K562 (cell line): ENCODE results near the gene SET. TPM values are rescaled to one million over a fixed set of nuclear protein-coding genes. Genes with fewer than 3 reads are reported as not detected.

Experiments used
- CHD4 ChIP-seq: fragments of 200-600 bp; sonication (generic); IDR thresholded peaks from 3 replicates; pipeline ENCODE4 v1.6.1; 2012; ENCODE audit warnings: low read depth, mild to moderate bottlenecking, mixed read lengths, low read length, inconsistent platforms; ENCODE audit not compliant: insufficient read depth, insufficient replicate concordance, poor library complexity, severe bottlenecking
- E2F3 ChIP-seq: fragments of 250-450 bp; sonication (Bioruptor Pico); IDR thresholded peaks from 2 replicates; pipeline ENCODE4 v1.4.0; 2020; ENCODE audit warnings: mild to moderate bottlenecking
- GABPB2 ChIP-seq: fragments of 250-450 bp; sonication (Bioruptor Pico); conservative IDR thresholded peaks from 2 replicates; pipeline ENCODE4 v1.5.1; 2021; ENCODE audit warnings: mild to moderate bottlenecking
- KAT2B ChIP-seq: IDR thresholded peaks from one replicate; pipeline ENCODE4 v1.6.1; 2012; ENCODE audit warnings: low read depth, mild to moderate bottlenecking, control low read depth, inconsistent platforms, low read length, moderate library complexity
- NFATC3 ChIP-seq: fragments of 450-650 bp; IDR thresholded peaks from 2 replicates; pipeline ENCODE4 v1.6.1; 2017; ENCODE audit warnings: mild to moderate bottlenecking
- NRF1 ChIP-seq, 2 experiments: fragments of 450-650 bp; IDR thresholded peaks in 1 of 2; conservative IDR thresholded peaks in 1 of 2; 2 replicates each; pipeline ENCODE4 v1.6.1; 2014; ENCODE audit warnings: mild to moderate bottlenecking in 2 of 2
- SMARCA5 ChIP-seq: fragments of 450-650 bp; IDR thresholded peaks from 2 replicates; pipeline ENCODE4 v1.6.1; 2016
- SUPT5H ChIP-seq: fragments of 450-650 bp; IDR thresholded peaks from 2 replicates; pipeline ENCODE4 v1.6.1; 2016
- TOE1 ChIP-seq, 2 experiments: fragments of 450-650 bp in 1 of 2; sonication (generic) in 1 of 2; formaldehyde crosslinking in 1 of 2; IDR thresholded peaks; 2 replicates each; pipeline versions ENCODE4 v1.7.1 to v1.8.0; 2016 to 2022; ENCODE audit warnings: borderline replicate concordance in 2 of 2, mild to moderate bottlenecking in 2 of 2, antibody characterized with exemption in 1 of 2, inconsistent platforms in 1 of 2, low read depth in 1 of 2, missing genetic modification reagents in 1 of 2, moderate library complexity in 1 of 2
- ZNF184 ChIP-seq: sonication (generic); formaldehyde crosslinking; IDR thresholded peaks from 2 replicates; pipeline ENCODE4 v1.5.0; 2020; ENCODE audit warnings: missing genetic modification reagents
- ZNF274 ChIP-seq: IDR thresholded peaks from 2 replicates; pipeline ENCODE4 v1.6.1; 2011; ENCODE audit warnings: low read depth, mild to moderate bottlenecking, low read length, moderate library complexity, borderline replicate concordance
- ZNF407 ChIP-seq: fragments of 450-650 bp; IDR thresholded peaks from 2 replicates; pipeline ENCODE4 v1.6.1; 2016; ENCODE audit warnings: low read depth
- ZNF717 ChIP-seq: fragments of 250-450 bp; sonication (Bioruptor Pico); IDR thresholded peaks from 2 replicates; pipeline ENCODE4 v1.5.0; 2021
- polyA plus RNA-seq, 8 experiments: library from polyadenylated mRNA; depleted of rRNA in 4 of 8; stranded (reverse) in 5 of 8; unstranded in 3 of 8; fragments of >200 nt; fragmentation: Nextera tagmentation in 2 of 8; fragmentation: Illumina TruSeq in 1 of 8; extraction: Ambion mirVana in 2 of 8; extraction: Trizol in 1 of 8; gene quantifications; 2 replicates each; pipeline versions ENCODE4 v1.2.1 to v1.2.3, GENCODE V29; 2011 to 2014; ENCODE audit warnings: inconsistent platforms in 1 of 8, missing spikeins in 1 of 8
- total RNA-seq, 7 experiments: library from RNA; depleted of rRNA in 6 of 7; stranded (reverse); fragments of >200 nt in 6 of 7; fragmentation: Illumina TruSeq in 2 of 7; extraction: Trizol in 2 of 7; gene quantifications; 2 replicates each; pipeline versions ENCODE4 v1.2.1 to v1.2.3, GENCODE V29; 2011 to 2021; ENCODE audit warnings: low replicate concordance in 1 of 7
- TF ChIP-seq, protein P1 (sequence below): conservative IDR thresholded peaks from 2 replicates; pipeline ENCODE4 v1.6.1; 2011; ENCODE audit warnings: low read depth, mild to moderate bottlenecking, low read length; ENCODE audit not compliant: control insufficient read depth
- TF ChIP-seq, protein P2 (sequence below): fragments of 250-450 bp; sonication (Bioruptor Pico); IDR thresholded peaks from 2 replicates; pipeline ENCODE4 v1.5.0; 2020; ENCODE audit warnings: mild to moderate bottlenecking

SET gene
- total and polyA plus RNA-seq, 9 of the 15 experiments (the other 6 are each of a cell fraction or from before 2014, with no cell fraction given), result 404 to 1,447 (median 907) TPM

- no peak for TF ChIP-seq ZNF407
- TF ChIP-seq GABPB2 (CRISPR knock-in tag), result no peak
- TF ChIP-seq ZNF274, result no peak
- TF ChIP-seq NRF1 (conservative IDR thresholded peaks at IDR 0.05 in 1 of 2, IDR thresholded peaks at IDR 0.05 in 1 of 2), result peak in 1 of 2 experiments; percentile 88; a peak in 3 of 4 replicates
- no peak for TF ChIP-seq ZNF184 (CRISPR knock-in tag)
- peak; percentile 94 for TF ChIP-seq E2F3 (CRISPR knock-in tag)
- TF ChIP-seq CHD4, result peak; percentile 75
- TF ChIP-seq ZNF717 (CRISPR knock-in tag), result peak; percentile 55; the same call in 1 of the 2 replicates
- TF ChIP-seq, protein P1, sequence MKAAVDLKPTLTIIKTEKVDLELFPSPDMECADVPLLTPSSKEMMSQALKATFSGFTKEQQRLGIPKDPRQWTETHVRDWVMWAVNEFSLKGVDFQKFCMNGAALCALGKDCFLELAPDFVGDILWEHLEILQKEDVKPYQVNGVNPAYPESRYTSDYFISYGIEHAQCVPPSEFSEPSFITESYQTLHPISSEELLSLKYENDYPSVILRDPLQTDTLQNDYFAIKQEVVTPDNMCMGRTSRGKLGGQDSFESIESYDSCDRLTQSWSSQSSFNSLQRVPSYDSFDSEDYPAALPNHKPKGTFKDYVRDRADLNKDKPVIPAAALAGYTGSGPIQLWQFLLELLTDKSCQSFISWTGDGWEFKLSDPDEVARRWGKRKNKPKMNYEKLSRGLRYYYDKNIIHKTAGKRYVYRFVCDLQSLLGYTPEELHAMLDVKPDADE, result no peak
- no peak for TF ChIP-seq KAT2B
- no peak for TF ChIP-seq NFATC3
- no peak for TF ChIP-seq SMARCA5
- TF ChIP-seq TOE1 (IDR thresholded peaks at IDR 0.05; ENCODE audit: borderline replicate concordance), result peak; percentile 88; the same call in 1 of the 2 replicates
- peak; percentile 82; the same call in 1 of the 2 replicates for TF ChIP-seq TOE1 (CRISPR knock-in tag; IDR thresholded peaks at IDR 0.05; ENCODE audit: borderline replicate concordance, low read depth)
- TF ChIP-seq, protein P2, sequence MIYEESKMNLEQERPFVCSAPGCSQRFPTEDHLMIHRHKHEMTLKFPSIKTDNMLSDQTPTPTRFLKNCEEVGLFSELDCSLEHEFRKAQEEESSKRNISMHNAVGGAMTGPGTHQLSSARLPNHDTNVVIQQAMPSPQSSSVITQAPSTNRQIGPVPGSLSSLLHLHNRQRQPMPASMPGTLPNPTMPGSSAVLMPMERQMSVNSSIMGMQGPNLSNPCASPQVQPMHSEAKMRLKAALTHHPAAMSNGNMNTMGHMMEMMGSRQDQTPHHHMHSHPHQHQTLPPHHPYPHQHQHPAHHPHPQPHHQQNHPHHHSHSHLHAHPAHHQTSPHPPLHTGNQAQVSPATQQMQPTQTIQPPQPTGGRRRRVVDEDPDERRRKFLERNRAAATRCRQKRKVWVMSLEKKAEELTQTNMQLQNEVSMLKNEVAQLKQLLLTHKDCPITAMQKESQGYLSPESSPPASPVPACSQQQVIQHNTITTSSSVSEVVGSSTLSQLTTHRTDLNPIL (CRISPR knock-in tag), result no peak
- peak; percentile 66 for TF ChIP-seq SUPT5H
Measured at GRCh38 chr9:128688501-128689292, at the start of gene SET (continued).
